BLaER1 treated with 17β-estradiol and CSF1 and Interleukin-3, amounts not matched to agents 10 nM and 100 nM (cell line): ENCODE data around the gene OBSCN.

ENCODE experiments used
- H3K27ac ChIP-seq, 11 experiments: shearing (Covaris generic); formaldehyde crosslinking; 2 replicates each; pipeline ENCODE4 v1.8.1; 2022
- H3K27me3 ChIP-seq, 11 experiments: shearing (Covaris generic); formaldehyde crosslinking; 2 replicates each; pipeline ENCODE4 v1.8.1; 2022
- H3K36me3 ChIP-seq, 11 experiments: shearing (Covaris generic); formaldehyde crosslinking; 2 replicates each; pipeline ENCODE4 v1.8.1; 2022
- H3K4me1 ChIP-seq, 10 experiments: shearing (Covaris generic); formaldehyde crosslinking; 2 replicates each; pipeline ENCODE4 v1.8.1; 2022
- H3K4me2 ChIP-seq, 11 experiments: shearing (Covaris generic); formaldehyde crosslinking; 2 replicates each; pipeline ENCODE4 v1.8.1; 2022
- H3K4me3 ChIP-seq, 10 experiments: shearing (Covaris generic); formaldehyde crosslinking; 2 replicates each; pipeline ENCODE4 v1.8.1; 2022
- H3K9ac ChIP-seq, 11 experiments: shearing (Covaris generic); formaldehyde crosslinking; 2 replicates each; pipeline ENCODE4 v1.8.1; 2022
- H3K9me3 ChIP-seq, 11 experiments: shearing (Covaris generic); formaldehyde crosslinking; replicated peaks in 1 of 11; 2 replicates each; pipeline ENCODE4 v1.8.1; 2022
- H4K20me1 ChIP-seq, 11 experiments: shearing (Covaris generic); formaldehyde crosslinking; 2 replicates each; pipeline ENCODE4 v1.8.1; 2022
- Cebpa-rat ChIP-seq, 11 experiments: shearing (Covaris generic); IDR thresholded peaks; 2 replicates each; pipeline ENCODE4 v1.8.1; 2022

OBSCN gene

GRCh38 chr1:228285661-228286504 lies 78.0 kb downstream of the OBSCN start:
- TF ChIP-seq Cebpa-rat (IDR thresholded peaks at IDR 0.05) = no peak
- no peak overlapping the region for H3K27ac ChIP-seq
- no peaks in the 10 kb centered on the region for H3K27me3 ChIP-seq

GRCh38 chr1:228286505-228287417 lies 78.9 kb downstream of the OBSCN start:
- peaks cover 0 to 53% (median 0%) of the 10 kb centered on the region in 11 experiments; a peak in 3 of 22 replicates for H4K20me1 ChIP-seq
- 0 out of 20 replicates have a peak, but pooled peaks cover 0 to 3% (median 0%) of the 10 kb centered on the region in 10 experiments for H3K4me1 ChIP-seq
- H3K4me3 ChIP-seq = no peak overlapping the region
- TF ChIP-seq Cebpa-rat (IDR thresholded peaks at IDR 0.05) = no peak
- no peak overlapping the region for H3K4me2 ChIP-seq
- no peaks in the 10 kb centered on the region for H3K27me3 ChIP-seq
- no peak overlapping the region; a peak in 1 of 22 replicates for H3K9ac ChIP-seq
- peaks cover 26 to 61% (median 45%) of the 10 kb centered on the region in 11 experiments for H3K36me3 ChIP-seq
- H3K27ac ChIP-seq = no peak overlapping the region
- H3K9me3 ChIP-seq = no peaks in the 10 kb centered on the region

More at GRCh38 chr1:228285661-228286504, 78.0 kb downstream of the OBSCN start:
- no peak overlapping the region for H3K4me2 ChIP-seq
- H3K9me3 ChIP-seq = no peaks in the 10 kb centered on the region
- H4K20me1 ChIP-seq = peaks cover 0 to 57% (median 0%) of the 10 kb centered on the region in 11 experiments; a peak in 3 of 22 replicates
- peaks cover 28 to 70% (median 53%) of the 10 kb centered on the region in 11 experiments for H3K36me3 ChIP-seq
- no peak overlapping the region for H3K4me3 ChIP-seq
- no peak overlapping the region for H3K9ac ChIP-seq
- H3K4me1 ChIP-seq = 0 out of 20 replicates have a peak, but pooled peaks cover 0 to 3% (median 0%) of the 10 kb centered on the region in 10 experiments

- peaks cover 0 to 47% (median 0%) of the 10 kb centered on the region in 11 experiments; a peak in 3 of 22 replicates for H4K20me1 ChIP-seq
- no peak overlapping the region for H3K27ac ChIP-seq
- peaks cover 17 to 51% (median 34%) of the 10 kb centered on the region in 11 experiments for H3K36me3 ChIP-seq
- no peak overlapping the region for H3K4me3 ChIP-seq
- H3K9me3 ChIP-seq = no peaks in the 10 kb centered on the region
- H3K4me1 ChIP-seq = 0 out of 20 replicates have a peak, but pooled peaks cover 0 to 3% (median 0%) of the 10 kb centered on the region in 10 experiments
- no peak overlapping the region; a peak in 1 of 22 replicates for H3K9ac ChIP-seq
- no peak overlapping the region for H3K4me2 ChIP-seq
- H3K27me3 ChIP-seq = no peaks in the 10 kb centered on the region
- TF ChIP-seq Cebpa-rat (IDR thresholded peaks at IDR 0.05) = no peak
These were observed 79.9 kb downstream of the OBSCN start for GRCh38 chr1:228287541-228288425.

- H3K4me2 ChIP-seq = no peak overlapping the region
- H3K36me3 ChIP-seq = peaks cover 9 to 44% (median 29%) of the 10 kb centered on the region in 11 experiments
- H3K27ac ChIP-seq = no peak overlapping the region
- no peak for TF ChIP-seq Cebpa-rat (IDR thresholded peaks at IDR 0.05)
- H3K9me3 ChIP-seq = no peaks in the 10 kb centered on the region
- H3K27me3 ChIP-seq = no peaks in the 10 kb centered on the region
- H3K4me3 ChIP-seq = no peak overlapping the region
- H4K20me1 ChIP-seq = peaks cover 0 to 42% (median 0%) of the 10 kb centered on the region in 11 experiments; a peak in 2 of 22 replicates
- no peak overlapping the region for H3K9ac ChIP-seq
- H3K4me1 ChIP-seq = 0 out of 20 replicates have a peak, but pooled peaks cover 0 to 3% (median 0%) of the 10 kb centered on the region in 10 experiments
These were observed 80.8 kb downstream of the OBSCN start for GRCh38 chr1:228288536-228289238.

GRCh38 chr1:228289239-228289849 lies 81.5 kb downstream of the OBSCN start:
- H3K27ac ChIP-seq = no peak overlapping the region
- H3K27me3 ChIP-seq = no peaks in the 10 kb centered on the region
- H3K9me3 ChIP-seq = no peaks in the 10 kb centered on the region
- no peak overlapping the region for H3K4me3 ChIP-seq
- H3K4me1 ChIP-seq = no peaks in the 10 kb centered on the region
- H3K9ac ChIP-seq = no peak overlapping the region
- TF ChIP-seq Cebpa-rat (IDR thresholded peaks at IDR 0.05) = no peak
- H4K20me1 ChIP-seq = peaks cover 0 to 42% (median 0%) of the 10 kb centered on the region in 11 experiments; a peak in 1 of 22 replicates
- H3K4me2 ChIP-seq = no peak overlapping the region
- H3K36me3 ChIP-seq = peaks cover 2 to 44% (median 24%) of the 10 kb centered on the region in 11 experiments; a peak in 16 of 22 replicates

GRCh38 chr1:228289996-228290881 lies 82.4 kb downstream of the OBSCN start:
- H3K9ac ChIP-seq = no peak overlapping the region
- H3K9me3 ChIP-seq = no peaks in the 10 kb centered on the region
- no peak overlapping the region for H3K27ac ChIP-seq
- no peaks in the 10 kb centered on the region for H3K27me3 ChIP-seq
- H3K4me1 ChIP-seq = no peaks in the 10 kb centered on the region
- TF ChIP-seq Cebpa-rat (IDR thresholded peaks at IDR 0.05) = no peak
- H3K4me2 ChIP-seq = no peak overlapping the region
- H3K4me3 ChIP-seq = no peak overlapping the region
- H3K36me3 ChIP-seq = peaks cover 0 to 44% (median 23%) of the 10 kb centered on the region in 11 experiments; a peak in 17 of 22 replicates
- peaks cover 0 to 42% (median 0%) of the 10 kb centered on the region in 11 experiments; a peak in 1 of 22 replicates for H4K20me1 ChIP-seq
